ENCODE measurements around the gene C1QTNF3. TPM values are rescaled to one million over a fixed set of nuclear protein-coding genes. Genes with fewer than 3 reads are reported as not detected.

C1QTNF3 gene
- total RNA-seq, 1 experiment from 2014 or later = 2.5 TPM

- H3K36me3 ChIP-seq (ENCODE audit: control insufficient read depth, insufficient read depth, low read length) = peaks cover 9% of the 10 kb centered on the region
- no peak for TF ChIP-seq CTCF (IDR thresholded peaks at IDR 0.05; ENCODE audit: insufficient read depth in 1 of 2, low read depth in 1 of 2, low read length in 1 of 2, severe bottlenecking in 1 of 2, unreplicated experiment in 1 of 2)
- H3K4me3 ChIP-seq (ENCODE audit: low read depth, low read length) = peak overlapping the region; percentile 85
- H3K4me1 ChIP-seq = peaks cover 57% of the 10 kb centered on the region
- DNase-seq = no peak
- peak overlapping the region; percentile 85 for H3K27ac Mint-ChIP-seq (ENCODE audit: unreplicated experiment)
- intact Hi-C loops (cut with micrococcal nuclease; ENCODE audit: unreplicated experiment) = no loop called here
- peaks cover 10% of the 10 kb centered on the region for H3K9me3 Mint-ChIP-seq (ENCODE audit: unreplicated experiment)
- peak overlapping the region; percentile 84 for H3K4me3 Mint-ChIP-seq (ENCODE audit: unreplicated experiment)
- no TSS peak for BruUV-seq (replicated peaks)
- H3K9me3 ChIP-seq = no peaks in the 10 kb centered on the region
- ChIA-PET POLR2A (interaction anchor here (0.9 to 1.5 kb wide), 2 partner anchors 14 to 28 kb away, joined by 4 to 10 read pairs; no protein-coding TSS in a partner anchor), CTCF (no interaction called here)
- no peaks in the 10 kb centered on the region for H3K27me3 Mint-ChIP-seq (ENCODE audit: insufficient read depth, unreplicated experiment)
- H3K27me3 ChIP-seq (replicated peaks; ENCODE audit: control insufficient read depth, insufficient read depth, low read length) = no peaks in the 10 kb centered on the region
- H3K36me3 Mint-ChIP-seq (ENCODE audit: insufficient read depth, unreplicated experiment) = peaks cover 63% of the 10 kb centered on the region
- peaks cover 51% of the 10 kb centered on the region for H3K4me1 Mint-ChIP-seq (ENCODE audit: low read depth, unreplicated experiment)
Measured at GRCh38 chr5:34007201-34007620, 35.8 kb downstream of the C1QTNF3 start.

GRCh38 chr5:34005681-34006080 lies 37.3 kb downstream of the C1QTNF3 start:
- no peak for DNase-seq
- no peak for TF ChIP-seq CTCF (IDR thresholded peaks at IDR 0.05; ENCODE audit: insufficient read depth in 1 of 2, low read depth in 1 of 2, low read length in 1 of 2, severe bottlenecking in 1 of 2, unreplicated experiment in 1 of 2)
- peak overlapping the region; percentile 85 for H3K4me3 ChIP-seq (ENCODE audit: low read depth, low read length)
- no peaks in the 10 kb centered on the region for H3K27me3 ChIP-seq (replicated peaks; ENCODE audit: control insufficient read depth, insufficient read depth, low read length)
- peaks cover 6% of the 10 kb centered on the region for H3K9me3 Mint-ChIP-seq (ENCODE audit: unreplicated experiment)
- intact Hi-C loops (cut with micrococcal nuclease; ENCODE audit: unreplicated experiment) = loop anchor here (2.0 kb wide), 1 partner anchor 909 kb away; the partner anchor contains the start of genes BRIX1 and RAD1
- peaks cover 77% of the 10 kb centered on the region for H3K36me3 Mint-ChIP-seq (ENCODE audit: insufficient read depth, unreplicated experiment)
- H3K27ac Mint-ChIP-seq (ENCODE audit: unreplicated experiment) = peak overlapping the region; percentile 85
- ChIA-PET POLR2A (no interaction called here), CTCF (no interaction called here)
- H3K4me3 Mint-ChIP-seq (ENCODE audit: unreplicated experiment) = peak overlapping the region; percentile 84
- H3K4me1 ChIP-seq = peaks cover 58% of the 10 kb centered on the region
- no TSS peak for BruUV-seq (replicated peaks)
- no peaks in the 10 kb centered on the region for H3K27me3 Mint-ChIP-seq (ENCODE audit: insufficient read depth, unreplicated experiment)
- H3K4me1 Mint-ChIP-seq (ENCODE audit: low read depth, unreplicated experiment) = peaks cover 52% of the 10 kb centered on the region
- H3K9me3 ChIP-seq = no peaks in the 10 kb centered on the region
- peaks cover 10% of the 10 kb centered on the region for H3K36me3 ChIP-seq (ENCODE audit: control insufficient read depth, insufficient read depth, low read length)

- ChIA-PET POLR2A (no interaction called here), CTCF (no interaction called here)
- Histone ChIP-seq H3K9me3 (no peaks in the 10 kb centered on the region), H3K27me3 (replicated peaks; ENCODE audit: control insufficient read depth, insufficient read depth, low read length) (no peaks in the 10 kb centered on the region), H3K4me3 (ENCODE audit: low read depth, low read length) (peak overlapping the region; percentile 85), H3K36me3 (ENCODE audit: control insufficient read depth, insufficient read depth, low read length) (peaks cover 10% of the 10 kb centered on the region), H3K4me1 (peaks cover 53% of the 10 kb centered on the region)
- no peak for DNase-seq
- TF ChIP-seq CTCF (IDR thresholded peaks at IDR 0.05; ENCODE audit: insufficient read depth in 1 of 2, low read depth in 1 of 2, low read length in 1 of 2, severe bottlenecking in 1 of 2, unreplicated experiment in 1 of 2) = no peak
- no TSS peak for BruUV-seq (replicated peaks)
- H3K36me3 Mint-ChIP-seq (ENCODE audit: insufficient read depth, unreplicated experiment) = peaks cover 77% of the 10 kb centered on the region
- intact Hi-C loops (cut with micrococcal nuclease; ENCODE audit: unreplicated experiment) = loop anchor here (2.0 kb wide), 1 partner anchor 910 kb away; the partner anchor contains the start of genes BRIX1 and RAD1
- peaks cover 48% of the 10 kb centered on the region for H3K4me1 Mint-ChIP-seq (ENCODE audit: low read depth, unreplicated experiment)
- peak overlapping the region; percentile 84 for H3K4me3 Mint-ChIP-seq (ENCODE audit: unreplicated experiment)
- H3K9me3 Mint-ChIP-seq (ENCODE audit: unreplicated experiment) = peaks cover 2% of the 10 kb centered on the region
- no peak overlapping the region for H3K27ac Mint-ChIP-seq (ENCODE audit: unreplicated experiment)
- no peaks in the 10 kb centered on the region for H3K27me3 Mint-ChIP-seq (ENCODE audit: insufficient read depth, unreplicated experiment)
Measured at GRCh38 chr5:34005211-34005610, 37.8 kb downstream of the C1QTNF3 start.

Data from Caco-2 (cell line).